ENCODE measurements around the gene UBC.
"Not testable (repeated sequence)": the region's sequence is repeated elsewhere in the genome, so short reads cannot be mapped to it uniquely, and the experiment has no call there.

Gene UBC

DNA sequence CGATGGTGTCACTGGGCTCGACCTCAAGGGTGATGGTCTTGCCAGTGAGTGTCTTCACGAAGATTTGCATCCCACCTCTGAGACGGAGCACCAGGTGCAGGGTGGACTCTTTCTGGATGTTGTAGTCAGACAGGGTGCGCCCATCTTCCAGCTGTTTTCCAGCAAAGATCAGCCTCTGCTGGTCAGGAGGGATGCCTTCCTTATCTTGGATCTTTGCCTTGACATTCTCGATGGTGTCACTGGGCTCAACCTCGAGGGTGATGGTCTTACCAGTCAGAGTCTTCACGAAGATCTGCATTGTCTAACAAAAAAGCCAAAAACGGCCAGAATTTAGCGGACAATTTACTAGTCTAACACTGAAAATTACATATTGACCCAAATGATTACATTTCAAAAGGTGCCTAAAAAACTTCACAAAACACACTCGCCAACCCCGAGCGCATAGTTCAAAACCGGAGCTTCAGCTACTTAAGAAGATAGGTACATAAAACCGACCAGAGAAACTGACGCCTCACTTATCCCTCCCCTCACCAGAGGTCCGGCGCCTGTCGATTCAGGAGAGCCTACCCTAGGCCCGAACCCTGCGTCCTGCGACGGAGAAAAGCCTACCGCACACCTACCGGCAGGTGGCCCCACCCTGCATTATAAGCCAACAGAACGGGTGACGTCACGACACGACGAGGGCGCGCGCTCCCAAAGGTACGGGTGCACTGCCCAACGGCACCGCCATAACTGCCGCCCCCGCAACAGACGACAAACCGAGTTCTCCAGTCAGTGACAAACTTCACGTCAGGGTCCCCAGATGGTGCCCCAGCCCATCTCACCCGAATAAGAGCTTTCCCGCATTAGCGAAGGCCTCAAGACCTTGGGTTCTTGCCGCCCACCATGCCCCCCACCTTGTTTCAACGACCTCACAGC lies 717 bp downstream of the UBC start:
- no peak for DNase-seq

GRCh38 chr12:124912529-124913287 lies 1.7 kb downstream of the UBC start:
- not testable (repeated sequence) for DNase-seq

- not testable (repeated sequence) for DNase-seq
Observed at GRCh38 chr12:124911521-124911920, 2.9 kb downstream of the UBC start.

GRCh38 chr12:124910561-124911478 lies 3.6 kb downstream of the UBC start:
- DNase-seq = no peak

GRCh38 chr12:124909831-124910560 lies 4.5 kb downstream of the UBC start:
- no peak for DNase-seq

DNA sequence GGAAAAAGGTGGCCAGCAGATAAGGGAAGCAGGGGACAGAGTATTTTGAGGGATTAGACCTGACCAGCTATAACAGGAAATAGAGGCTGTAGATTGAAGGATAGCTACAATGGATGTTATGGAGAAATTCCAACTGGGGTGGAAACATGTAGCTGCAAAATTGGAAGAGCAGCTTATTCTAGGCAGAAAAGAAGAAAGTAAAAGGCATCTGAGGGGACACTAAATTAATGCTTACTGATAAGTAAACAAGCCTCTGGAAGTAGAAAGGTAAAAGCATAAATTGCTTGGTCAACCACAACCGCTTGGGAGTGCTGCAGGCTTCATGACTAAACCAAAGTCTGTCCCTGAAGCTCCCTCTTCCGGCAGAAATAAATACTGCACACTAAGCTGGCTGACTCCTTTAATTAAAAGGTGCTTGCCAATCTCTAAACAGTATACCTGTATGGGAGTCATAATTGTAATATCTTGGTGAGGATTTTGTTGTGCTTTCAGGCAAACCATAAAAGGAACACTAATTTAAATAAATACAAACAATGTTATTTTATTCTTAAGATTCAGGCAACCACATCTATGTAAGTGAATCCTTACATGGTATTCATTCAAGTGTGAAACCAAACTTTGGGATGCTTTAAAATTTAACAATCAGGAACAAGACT lies 7.7 kb downstream of the UBC start:
- no peak for DNase-seq

DNA sequence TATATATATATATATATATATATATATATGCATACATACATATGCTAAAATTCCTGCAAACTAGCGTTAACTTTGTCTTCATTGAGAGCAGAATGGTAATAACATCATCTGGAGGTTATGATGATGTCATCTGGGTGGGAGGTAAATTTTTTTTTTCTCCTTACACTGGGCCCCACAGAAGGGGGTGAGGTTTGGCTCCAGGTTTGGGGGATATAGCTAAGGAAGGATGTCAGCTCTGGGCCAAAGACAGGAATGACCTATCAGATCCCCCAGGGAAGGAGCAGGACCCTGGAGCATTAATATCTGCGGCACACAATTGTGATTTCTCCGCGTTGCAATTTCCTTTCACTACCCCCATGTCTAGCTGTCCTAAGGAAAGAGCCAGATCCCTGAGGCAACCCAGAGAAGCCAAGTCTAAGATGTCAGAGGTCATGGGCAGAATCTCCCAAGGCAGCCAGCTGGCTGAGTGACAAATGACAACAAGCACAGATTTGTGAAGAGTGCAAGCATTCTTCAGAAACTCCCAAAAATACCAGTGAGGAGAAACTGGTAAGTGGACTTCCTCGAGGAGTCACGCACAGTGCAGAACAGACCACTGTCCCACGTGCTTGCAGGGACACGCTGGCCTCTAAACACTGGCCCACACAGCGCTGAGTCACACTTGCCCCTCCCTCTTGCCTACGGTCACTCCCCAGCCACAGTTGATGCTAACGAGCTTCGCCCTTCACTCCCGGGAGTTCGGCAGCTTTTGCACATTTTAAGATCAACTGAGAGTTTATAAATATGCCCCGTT lies 9.9 kb downstream of the UBC start:
- DNase-seq = peak; percentile 51

GRCh38 chr12:124902916-124903315 lies 11.5 kb downstream of the UBC start:
- DNase-seq = no peak

DNA sequence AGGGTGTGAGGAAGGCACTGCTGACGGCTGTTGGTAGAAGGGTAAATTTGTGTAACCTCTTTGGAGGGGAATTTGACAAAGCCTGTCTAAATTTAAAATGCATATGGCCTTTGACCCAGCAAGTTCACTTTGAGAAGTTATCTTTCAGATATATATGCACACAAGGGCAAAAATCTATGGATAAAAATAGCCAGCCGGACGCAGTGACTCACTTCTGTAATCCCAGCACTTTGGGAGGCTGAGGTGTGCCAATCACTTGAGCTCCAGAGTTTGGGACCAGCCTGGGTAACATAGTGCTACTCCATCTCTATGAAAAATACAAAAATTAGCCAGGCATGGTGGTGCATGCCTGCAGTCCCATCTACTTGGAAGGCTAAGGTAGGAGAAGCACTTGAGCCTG lies 13.4 kb downstream of the UBC start:
- no peak for DNase-seq

DNA sequence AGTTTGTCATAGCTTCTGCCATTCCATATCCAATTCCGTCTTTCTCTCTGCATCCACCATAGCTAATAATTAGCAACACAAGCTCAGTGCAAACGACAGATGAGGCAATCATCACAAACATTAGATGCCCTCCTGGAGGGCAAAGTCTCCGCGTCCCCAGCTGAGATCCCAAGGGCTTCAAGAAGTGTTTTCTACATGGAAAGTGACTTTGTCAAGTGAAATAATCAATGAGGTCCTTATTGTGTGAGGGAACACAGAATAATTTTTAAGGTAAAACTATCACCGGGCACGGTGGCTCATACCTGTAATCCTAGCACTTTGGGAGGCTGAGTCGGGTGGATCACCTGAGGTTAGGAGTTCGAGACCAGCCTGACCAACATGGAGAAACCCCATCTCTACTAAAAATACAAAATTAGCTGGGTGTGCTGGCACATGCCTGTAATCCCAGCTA lies 14.1 kb downstream of the UBC start:
- peak; percentile 30 for DNase-seq

GRCh38 chr12:124898923-124899294 lies 15.5 kb downstream of the UBC start:
- DNase-seq = no peak

DNA sequence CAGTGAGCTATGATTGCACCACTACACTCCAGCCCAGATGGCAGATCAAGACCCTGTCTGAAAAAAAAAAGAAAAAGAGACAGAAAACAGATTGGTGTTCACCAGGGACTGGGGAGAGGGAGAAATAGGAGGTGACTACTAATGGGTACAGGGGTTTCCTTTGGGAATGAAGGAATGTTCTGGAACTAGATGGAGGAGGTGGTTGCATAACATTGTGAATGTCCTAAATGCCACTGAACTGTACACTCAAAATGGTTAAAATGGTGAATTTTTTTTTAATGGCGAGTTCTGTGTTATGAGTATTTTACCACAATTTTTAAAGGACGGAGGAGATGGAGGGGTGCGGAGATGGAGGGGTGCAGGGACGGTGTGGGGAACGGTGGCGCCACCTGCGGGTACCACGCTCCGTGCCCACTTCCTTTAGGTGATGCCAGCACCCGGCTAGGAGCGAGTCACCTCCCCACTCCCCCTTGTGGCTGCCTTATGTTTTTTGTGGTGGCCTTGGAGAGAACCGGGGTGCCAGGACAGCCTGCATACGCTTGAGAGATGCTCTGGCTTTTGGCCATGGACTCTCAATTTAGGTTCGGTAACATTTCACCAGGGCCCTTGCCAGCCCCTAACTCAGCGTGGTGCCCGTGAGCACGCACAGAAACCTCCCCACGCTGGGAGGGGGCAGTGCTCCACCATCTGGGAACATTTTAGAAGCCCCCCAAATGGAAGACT lies 16.1 kb downstream of the UBC start:
- DNase-seq = peak; percentile 37

GRCh38 chr12:124896461-124896860 lies 18.0 kb downstream of the UBC start:
- DNase-seq = no peak

DNA sequence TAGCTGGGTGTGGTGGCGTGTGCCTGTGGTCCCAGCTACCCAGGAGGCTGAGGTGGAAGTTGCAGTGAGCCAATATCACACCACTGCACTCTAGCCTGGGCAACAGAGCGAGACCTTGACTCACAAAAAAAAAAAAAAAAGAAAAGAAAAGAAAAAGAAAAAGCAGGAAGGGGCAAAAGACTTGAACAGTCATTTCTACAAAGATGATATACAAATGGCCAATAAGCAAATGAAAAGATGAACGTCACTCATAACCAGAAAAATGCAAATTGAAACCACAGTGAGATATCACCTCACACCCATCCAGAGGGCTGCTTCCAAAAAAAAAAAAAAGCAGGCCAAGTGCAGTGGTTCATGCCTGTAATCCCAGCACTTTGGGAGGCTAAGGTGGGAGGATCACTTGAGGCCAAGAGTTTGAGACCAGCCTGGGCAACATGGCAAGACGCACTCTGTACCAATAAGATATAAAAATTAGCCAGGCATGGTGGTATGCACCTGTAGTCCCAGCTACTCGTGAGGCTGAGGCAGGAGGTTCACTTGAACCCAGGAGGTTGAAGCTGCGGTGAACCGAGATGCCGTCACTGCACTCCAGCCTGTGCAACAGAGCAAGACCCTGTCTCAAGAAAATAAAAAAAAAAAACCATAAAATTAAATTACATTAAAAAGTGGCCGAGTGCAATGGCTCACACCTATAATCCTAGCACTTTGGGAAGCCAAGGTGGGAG lies 20.5 kb downstream of the UBC start:
- DNase-seq = no peak

GRCh38 chr12:124888260-124888659 lies 26.2 kb downstream of the UBC start:
- DNase-seq = no peak

- DNase-seq = not testable (repeated sequence)
Observed at GRCh38 chr12:124887766-124888165, 26.7 kb downstream of the UBC start.

DNA sequence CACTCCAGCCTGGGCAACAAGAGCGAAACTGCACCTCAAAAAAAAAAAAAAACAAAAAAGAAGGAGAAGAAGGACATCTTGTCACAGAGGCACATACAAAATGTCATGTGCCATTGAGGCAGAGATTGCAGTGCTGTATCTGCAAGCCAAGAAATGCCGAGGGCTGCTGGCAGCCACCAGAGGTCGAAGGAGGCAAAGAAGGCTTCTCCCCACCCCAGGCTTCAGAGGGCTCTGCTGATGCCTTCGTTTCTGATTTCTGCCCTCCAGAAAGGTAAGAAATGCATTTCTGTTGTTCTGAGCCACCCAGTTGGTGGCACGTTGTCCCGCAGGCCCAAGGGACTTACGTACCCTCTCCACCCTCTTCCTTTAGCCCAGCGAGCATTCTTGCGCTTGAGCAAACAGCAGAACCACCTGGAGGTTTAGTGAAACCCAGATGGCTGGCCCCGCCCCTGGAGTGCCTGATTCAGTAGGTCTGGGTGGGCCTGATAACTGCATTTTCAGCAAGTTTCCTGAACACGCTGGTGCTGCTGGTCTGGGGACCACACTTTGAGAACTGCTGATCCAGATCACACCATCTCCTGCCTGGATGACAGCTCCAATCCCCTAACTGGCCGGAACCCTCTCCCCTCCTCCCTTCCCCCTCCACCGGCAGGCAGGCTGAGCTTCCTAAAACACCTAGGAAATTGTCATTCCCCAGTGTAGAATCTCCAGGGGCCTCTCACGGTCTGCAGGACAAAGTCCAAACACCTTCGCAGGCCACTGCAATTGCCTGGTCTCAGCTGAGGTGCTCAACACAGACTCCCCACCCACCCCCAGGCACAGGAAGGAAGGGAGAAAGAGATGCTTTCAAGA lies 29.6 kb downstream of the UBC start:
- peak; percentile 62 for DNase-seq

Measured in NCI-H146 (cell line).